Progenitor cell of endocrine pancreas (in vitro differentiated cells): ENCODE results near the gene TNFRSF1A. TPM values are rescaled to one million over a fixed set of nuclear protein-coding genes. Genes with fewer than 3 reads are reported as not detected.

Experiments used
- DNase-seq: peaks from one replicate; pipeline ENCODE4 v3.0.0; 2021; ENCODE audit warnings: low spot score; ENCODE audit not compliant: unreplicated experiment
- H3K27ac Mint-ChIP-seq: 2 replicates; pipeline ENCODE4 v1.8.0; 2021; ENCODE audit warnings: mild to moderate bottlenecking, moderate library complexity, mixed read lengths
- H3K27me3 Mint-ChIP-seq: 2 replicates; pipeline ENCODE4 v1.8.0; 2021; ENCODE audit warnings: mixed read lengths
- H3K36me3 Mint-ChIP-seq: 2 replicates; pipeline ENCODE4 v1.8.0; 2022; ENCODE audit warnings: mixed read lengths; ENCODE audit not compliant: insufficient read depth
- H3K4me1 Mint-ChIP-seq: 2 replicates; pipeline ENCODE4 v1.8.0; 2021; ENCODE audit warnings: low read depth, mixed read lengths
- H3K4me3 Mint-ChIP-seq: 2 replicates; pipeline ENCODE4 v1.8.0; 2021; ENCODE audit warnings: low read depth, mild to moderate bottlenecking, moderate library complexity, mixed read lengths
- H3K9me3 Mint-ChIP-seq: 2 replicates; pipeline ENCODE4 v1.8.0; 2021; ENCODE audit warnings: low read depth, mixed read lengths
- CTCF ChIP-seq: fragments of 200-600 bp; sonication (generic); IDR thresholded peaks from one replicate; pipeline ENCODE4 v1.5.0; 2021; ENCODE audit warnings: antibody characterized with exemption, mild to moderate bottlenecking; ENCODE audit not compliant: unreplicated experiment
- total RNA-seq: library from RNA; stranded (reverse); gene quantifications from 2 replicates; pipeline ENCODE4 v1.2.1, GENCODE V29; 2021

Gene TNFRSF1A
- total RNA-seq, 1 donor from 2014 or later, result 67.5 TPM

DNA sequence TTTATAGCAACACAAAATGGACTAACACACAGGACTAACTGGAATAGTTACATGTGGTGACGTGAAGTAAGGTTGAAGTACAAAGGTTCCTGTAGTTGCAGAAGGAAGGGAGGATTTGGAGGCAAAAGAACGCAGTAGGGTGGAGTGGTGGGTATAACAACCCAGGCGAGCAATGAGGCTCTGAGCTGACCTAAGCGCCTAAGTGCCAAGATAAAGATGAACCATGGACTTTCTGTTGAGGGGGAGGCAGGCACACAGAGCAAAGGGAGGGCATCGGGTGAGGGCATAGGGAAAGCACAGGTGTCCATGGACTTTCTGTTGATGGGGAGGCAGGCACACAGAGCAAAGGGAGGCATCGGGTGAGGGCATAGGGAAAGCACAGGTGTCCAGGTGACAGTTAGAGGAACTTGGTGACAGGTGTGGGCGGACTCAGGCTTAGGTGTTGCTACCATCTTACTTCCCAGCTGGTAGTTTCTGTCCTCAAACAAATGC, 18.2 kb upstream of the TNFRSF1A start:
- no peak for DNase-seq
- peaks cover 8% of the 10 kb centered on the region for H3K27me3 Mint-ChIP-seq
- H3K4me3 Mint-ChIP-seq, result no peak overlapping the region
- no peaks in the 10 kb centered on the region for H3K9me3 Mint-ChIP-seq
- TF ChIP-seq CTCF, result no peak
- H3K4me1 Mint-ChIP-seq, result peaks cover 4% of the 10 kb centered on the region
- H3K27ac Mint-ChIP-seq, result no peak overlapping the region
- no peaks in the 10 kb centered on the region for H3K36me3 Mint-ChIP-seq

DNA sequence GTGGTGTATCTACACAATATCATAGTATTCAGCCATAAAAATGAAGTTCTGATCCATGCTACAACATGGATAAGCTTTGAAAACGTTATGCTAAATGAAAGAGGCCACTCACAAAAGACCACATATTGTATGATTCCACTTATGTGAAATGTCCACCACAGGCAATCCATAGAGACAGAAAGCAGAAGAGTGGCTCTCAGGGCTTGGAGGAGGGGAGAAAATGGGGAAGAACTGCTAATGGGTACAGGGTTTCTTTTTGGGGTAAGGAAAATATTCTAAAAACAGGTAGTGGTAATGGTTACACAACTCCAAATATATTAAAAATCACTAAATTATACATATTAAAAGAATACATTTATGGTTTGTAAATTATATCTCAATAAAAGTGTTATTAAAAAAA, 17.0 kb upstream of the TNFRSF1A start:
- H3K36me3 Mint-ChIP-seq, result no peaks in the 10 kb centered on the region

GRCh38 chr12:6356374-6356820, 14.5 kb upstream of the TNFRSF1A start:
- no peak for DNase-seq
- Mint-ChIP-seq H3K4me1 (no peaks in the 10 kb centered on the region), H3K4me3 (no peak overlapping the region), H3K9me3 (no peaks in the 10 kb centered on the region), H3K27ac (peak overlapping the region; percentile 3), H3K36me3 (no peaks in the 10 kb centered on the region), H3K27me3 (peaks cover 6% of the 10 kb centered on the region)
- no peak for TF ChIP-seq CTCF

More for the DNA sequence above, 17.0 kb upstream of the TNFRSF1A start:
- TF ChIP-seq CTCF, result no peak
- Mint-ChIP-seq H3K4me3 (no peak overlapping the region), H3K27me3 (peaks cover 8% of the 10 kb centered on the region), H3K27ac (no peak overlapping the region), H3K9me3 (no peaks in the 10 kb centered on the region), H3K4me1 (peaks cover under 1% of the 10 kb centered on the region)
- DNase-seq, result no peak

DNA sequence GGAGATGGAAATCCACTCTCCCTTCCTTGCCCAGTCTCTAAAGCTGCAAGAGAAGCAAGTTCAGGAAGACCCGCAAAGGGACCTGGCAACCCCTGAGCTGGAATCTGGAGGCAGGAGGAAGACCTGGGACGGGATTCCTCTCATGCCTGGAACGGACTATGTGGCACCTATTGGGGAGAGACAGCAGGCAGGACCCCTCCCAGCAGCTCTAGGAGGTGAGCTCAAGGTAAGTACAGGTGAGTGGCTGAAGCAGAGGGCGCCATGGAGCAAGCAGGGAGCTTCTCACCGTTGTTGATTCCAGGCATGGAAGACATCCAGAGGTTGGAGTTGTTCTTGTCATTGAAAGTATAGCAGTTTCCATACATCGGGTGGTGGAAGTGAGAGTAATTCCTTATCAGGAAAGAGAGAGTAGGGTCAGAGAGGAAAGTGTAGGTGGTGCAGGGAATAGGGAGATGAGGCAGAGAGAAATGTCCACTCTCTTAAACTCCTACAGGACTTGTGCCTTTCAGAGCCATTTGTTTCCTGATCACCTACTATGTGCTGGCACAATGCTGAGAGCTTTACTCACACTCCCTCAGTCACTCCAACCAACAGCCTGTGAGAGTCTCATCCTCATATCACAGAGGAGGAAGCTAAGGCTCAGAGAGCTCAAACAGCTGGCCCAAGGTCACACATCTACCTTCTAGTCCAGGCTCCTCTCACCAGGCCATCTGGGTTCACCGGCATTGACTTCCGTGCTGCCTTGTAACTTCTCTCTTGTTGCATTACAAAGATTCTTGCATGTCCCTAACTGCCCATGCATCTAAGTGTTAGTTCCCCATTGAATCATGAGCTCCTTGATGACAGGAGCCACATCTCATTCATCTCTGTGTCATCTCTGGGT, 13.9 kb upstream of the TNFRSF1A start:
- H3K27me3 Mint-ChIP-seq, result peaks cover 6% of the 10 kb centered on the region
- no peak overlapping the region for H3K4me3 Mint-ChIP-seq
- no peak for DNase-seq
- H3K9me3 Mint-ChIP-seq, result no peaks in the 10 kb centered on the region
- H3K4me1 Mint-ChIP-seq, result no peaks in the 10 kb centered on the region
- peak; percentile 15 for TF ChIP-seq CTCF
- H3K36me3 Mint-ChIP-seq, result no peaks in the 10 kb centered on the region
- no peak overlapping the region for H3K27ac Mint-ChIP-seq

GRCh38 chr12:6354495-6355393, 12.9 kb upstream of the TNFRSF1A start:
- Mint-ChIP-seq H3K27ac (no peak overlapping the region), H3K9me3 (no peaks in the 10 kb centered on the region)

More at GRCh38 chr12:6354495-6355393, 12.9 kb upstream of the TNFRSF1A start:
- Mint-ChIP-seq H3K4me3 (no peak overlapping the region), H3K36me3 (no peaks in the 10 kb centered on the region), H3K4me1 (no peaks in the 10 kb centered on the region), H3K27me3 (peaks cover 6% of the 10 kb centered on the region)
- no peak for DNase-seq
- no peak for TF ChIP-seq CTCF
